GM21526 (cell line): ENCODE results near the gene LMO7.
"Not testable (repeated sequence)": the region's sequence is repeated elsewhere in the genome, so short reads cannot be mapped to it uniquely, and the experiment has no call there.

Source experiments
- ATAC-seq: cut with Tn5 transposase; IDR thresholded peaks from one replicate; pipeline ENCODE4 v1.9.1; 2021; ENCODE audit warnings: moderate library complexity; ENCODE audit not compliant: unreplicated experiment, low FRiP score

The LMO7 gene

DNA sequence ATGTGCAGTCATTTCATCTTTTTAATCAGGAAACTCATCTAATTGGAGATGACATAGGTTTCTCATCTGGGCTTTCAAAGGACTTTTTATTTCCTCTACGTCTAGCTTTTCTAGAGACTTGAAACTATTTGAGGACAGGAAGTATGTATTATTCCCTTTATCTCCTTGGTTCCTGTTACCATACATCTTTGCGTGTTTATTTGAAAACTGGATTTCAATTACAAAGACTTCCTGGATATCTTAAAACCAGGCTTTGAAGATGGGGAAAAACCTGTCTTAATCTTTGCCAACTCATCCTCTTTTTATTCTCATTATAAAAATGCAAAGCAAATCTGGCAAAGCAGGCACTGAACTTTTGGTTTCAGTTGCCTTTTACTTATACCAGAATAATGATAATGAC is 130.5 kb downstream of the LMO7 start:
- no peak for ATAC-seq

DNA sequence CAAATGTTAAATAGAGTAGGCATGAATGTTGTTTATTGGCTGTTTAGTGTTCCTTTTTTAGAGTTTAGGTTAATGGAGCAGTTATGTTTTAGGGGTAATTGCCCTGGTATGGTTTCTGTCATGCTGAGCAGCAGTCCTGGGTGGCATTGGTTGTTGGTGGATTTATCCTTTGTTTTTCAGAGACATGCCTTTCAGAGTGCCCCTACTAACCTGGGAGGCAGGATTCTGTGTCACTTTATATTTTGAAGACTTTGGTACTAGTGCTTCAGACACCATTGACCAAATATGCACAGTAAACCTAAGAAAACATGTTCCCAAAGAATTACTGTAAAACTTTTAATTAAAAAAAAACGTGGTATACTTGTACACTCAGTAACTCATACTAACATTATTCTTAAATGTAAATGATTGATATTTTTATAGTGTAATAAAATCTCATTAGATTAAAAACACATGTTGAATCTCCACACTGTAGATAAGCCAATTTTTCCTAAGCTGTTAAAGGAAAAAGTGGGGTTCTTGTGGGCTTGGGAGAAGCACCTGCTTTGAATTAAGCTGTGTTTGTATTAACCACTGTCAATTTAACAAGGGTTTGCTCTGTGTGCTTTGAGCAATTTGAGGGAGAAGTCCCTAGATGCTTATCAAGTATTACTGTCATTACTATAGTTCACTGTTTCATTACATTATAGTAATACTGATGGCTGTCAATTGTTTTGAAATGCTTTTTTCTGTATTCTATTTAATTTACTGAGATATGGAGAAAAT is 133.2 kb downstream of the LMO7 start:
- ATAC-seq = no peak

DNA sequence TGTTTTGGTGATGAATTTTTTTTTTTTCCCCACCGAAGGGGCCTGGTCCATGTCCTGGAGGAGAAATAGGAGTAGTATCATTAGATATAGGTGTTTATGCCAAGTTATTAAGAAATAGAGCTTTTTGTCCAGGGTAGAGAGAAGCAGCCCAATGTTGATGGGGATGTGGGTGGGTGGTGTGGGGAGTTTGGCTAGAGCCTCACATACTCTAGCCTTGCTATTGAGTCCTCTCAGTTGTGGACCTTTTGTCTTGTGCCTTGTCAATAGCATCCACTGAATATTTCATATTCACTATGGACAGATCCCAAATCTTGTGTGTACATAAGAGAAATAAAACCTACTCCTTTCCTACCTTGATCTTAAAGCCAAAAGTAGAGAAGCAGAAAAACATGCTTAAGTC is 134.0 kb downstream of the LMO7 start:
- no peak for ATAC-seq

DNA sequence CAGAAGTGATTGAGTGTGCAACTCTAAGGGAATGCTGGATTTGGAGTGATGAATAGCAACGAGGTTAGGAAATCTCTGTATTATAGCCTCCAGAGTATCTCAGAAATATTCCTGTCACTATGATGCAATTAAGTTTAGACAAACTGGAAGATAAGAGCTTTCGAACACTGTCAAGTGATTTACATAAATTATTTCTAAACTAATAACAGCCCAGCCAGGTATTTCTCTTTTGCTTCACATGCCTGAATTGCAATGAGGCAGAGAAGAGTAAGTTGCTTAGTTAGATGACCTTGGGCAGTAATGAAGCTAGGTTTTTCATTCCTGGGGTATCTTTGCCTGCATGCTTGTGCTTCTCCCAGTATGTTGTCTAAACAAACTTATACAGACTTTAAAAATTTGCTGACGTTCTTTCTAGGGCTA is 134.5 kb downstream of the LMO7 start:
- ATAC-seq = no peak

DNA sequence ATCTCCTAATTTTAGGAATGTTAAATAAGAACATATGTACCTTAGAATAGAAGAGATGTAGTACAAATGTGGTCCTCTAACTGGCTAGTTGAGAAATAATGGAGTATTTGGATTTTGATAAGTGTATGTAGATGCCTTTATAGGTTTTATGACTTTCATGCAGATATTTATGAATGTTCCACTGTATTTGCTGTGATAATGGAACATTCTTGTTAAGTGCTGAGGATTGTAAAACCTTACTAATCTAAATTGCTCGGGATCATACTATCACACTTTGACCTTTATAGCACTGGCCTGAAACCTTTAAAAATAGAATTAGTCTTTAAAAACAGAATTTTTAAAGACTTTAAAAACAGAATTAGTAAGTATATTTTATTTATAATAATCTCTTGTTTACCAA is 135.1 kb downstream of the LMO7 start:
- ATAC-seq = no peak

DNA sequence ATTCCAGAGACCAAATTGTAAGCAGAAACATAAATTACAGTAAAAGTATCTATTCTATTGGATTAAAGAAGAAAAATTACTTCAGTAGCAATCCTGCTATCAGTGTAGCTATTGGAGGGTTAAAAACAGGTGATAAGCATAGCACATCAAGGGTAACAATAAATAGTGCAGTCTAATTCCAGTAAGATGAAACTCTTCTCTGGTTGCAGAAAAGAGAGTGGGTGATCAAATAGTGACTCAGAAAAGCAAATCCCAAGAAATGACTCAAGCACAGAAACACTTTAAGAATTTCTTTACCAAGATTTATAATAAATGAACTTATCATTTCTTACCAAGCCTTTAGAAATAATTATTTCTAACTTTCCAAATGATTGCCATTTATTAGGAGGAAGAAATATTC is 135.7 kb downstream of the LMO7 start:
- ATAC-seq = no peak

DNA sequence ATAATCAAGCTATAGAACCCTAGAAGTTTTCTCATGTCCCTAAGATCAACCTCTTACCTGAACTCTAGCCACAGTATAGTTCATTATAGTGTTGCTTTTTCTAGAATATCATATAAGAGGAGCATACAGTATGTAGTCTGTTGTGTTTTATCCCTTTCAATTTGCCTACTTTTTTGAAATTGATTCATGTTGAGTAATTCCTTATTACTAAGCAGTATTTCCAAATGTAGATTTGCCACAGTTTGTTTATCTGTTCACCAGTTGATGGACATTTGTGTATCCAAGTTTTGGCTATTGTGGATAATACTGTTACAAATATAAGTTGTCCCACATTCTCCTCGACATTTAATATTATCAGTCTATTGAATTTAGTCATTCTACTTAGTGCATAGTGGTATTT is 138.0 kb downstream of the LMO7 start:
- no peak for ATAC-seq

DNA sequence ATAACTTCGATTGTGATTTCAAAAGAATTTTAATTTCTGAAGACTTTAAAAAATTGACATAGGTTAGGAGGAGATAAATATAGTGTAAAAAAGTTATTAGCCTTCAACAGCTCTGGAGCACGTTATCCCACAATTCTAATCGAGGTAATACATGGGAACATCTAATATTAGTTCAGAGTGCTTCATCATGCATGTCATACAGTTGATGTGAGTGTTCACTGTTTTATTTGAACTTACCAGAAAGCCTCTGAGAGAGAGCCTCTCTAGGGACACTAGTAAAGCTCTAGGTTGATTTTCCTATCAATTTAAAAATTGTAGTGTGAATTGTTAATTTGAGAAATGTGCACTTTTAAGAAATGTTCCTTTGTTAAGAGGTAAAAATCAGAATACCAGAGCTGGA is 140.4 kb downstream of the LMO7 start:
- ATAC-seq = no peak

DNA sequence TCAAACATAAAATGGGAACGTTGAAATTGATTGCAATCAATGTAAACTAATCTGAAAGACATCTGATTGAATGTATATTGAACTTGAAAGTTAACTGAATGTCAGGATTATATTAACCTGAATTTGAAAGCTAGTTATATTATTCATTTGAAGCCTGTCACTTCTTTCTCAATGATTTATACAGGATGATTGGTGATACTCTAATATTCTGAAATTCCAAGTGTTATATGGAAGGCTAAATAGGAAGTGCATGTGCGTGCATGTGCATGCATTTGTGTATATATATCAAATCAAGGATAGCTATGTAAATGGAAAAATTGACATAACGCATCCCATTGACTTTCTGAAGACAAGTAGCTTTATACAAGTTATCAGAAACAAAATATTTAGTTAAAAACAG is 143.3 kb downstream of the LMO7 start:
- ATAC-seq = no peak

DNA sequence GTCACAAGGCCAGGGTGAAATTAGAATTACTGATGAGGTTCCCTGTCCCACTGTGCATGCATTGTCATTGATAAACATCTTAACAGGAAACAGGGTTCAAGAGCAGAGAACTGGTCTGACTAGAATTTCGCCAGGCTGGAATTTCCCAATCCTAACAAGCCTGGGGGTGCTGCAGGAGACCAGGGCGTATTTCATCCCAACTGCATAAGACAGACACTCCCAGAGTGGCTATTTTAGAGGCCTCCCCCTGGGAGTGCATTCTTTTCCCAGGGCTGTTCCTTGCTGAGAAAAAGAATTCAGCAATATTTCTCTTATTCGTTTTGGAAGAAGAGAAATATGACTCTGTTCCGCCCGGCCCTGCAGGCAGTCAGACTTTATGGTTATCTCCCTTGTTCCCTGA is 144.0 kb downstream of the LMO7 start:
- not testable (repeated sequence) for ATAC-seq

DNA sequence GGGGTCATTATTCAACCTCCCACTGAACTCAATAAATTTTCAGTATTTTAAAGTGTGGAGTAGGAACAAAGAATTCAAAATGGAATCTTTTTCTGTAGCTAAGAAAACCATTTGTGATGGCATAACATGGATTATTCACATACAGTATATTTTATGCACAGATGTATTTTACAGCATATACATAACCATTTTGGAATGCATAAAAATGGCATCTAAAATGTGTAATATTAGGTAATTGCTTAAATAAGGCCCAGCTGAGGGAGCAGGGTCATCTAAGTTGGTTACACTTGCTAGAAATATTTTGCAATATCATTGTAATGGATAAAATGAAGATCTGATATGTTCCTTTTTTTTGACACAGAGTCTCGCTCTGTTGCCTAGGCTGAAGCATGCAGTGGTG is 146.9 kb downstream of the LMO7 start:
- no peak for ATAC-seq

DNA sequence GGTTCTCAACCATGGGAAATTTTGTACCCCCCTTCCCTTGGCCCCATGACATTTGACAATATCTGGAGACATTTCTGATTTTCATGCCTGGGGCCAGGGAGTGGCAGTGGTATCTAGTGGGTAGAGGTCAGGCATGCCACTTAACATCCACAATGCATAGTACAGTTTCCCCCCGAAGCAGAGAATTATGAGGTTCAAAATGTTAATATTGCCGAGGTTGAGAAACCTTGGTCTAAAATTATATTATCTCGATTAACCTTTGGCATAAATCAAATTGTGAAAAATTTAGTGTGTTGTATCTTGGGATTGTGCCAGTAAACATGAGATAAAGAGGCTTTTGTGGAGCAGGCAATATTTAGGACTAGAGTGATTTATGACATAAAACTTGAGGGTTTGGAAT is 147.9 kb downstream of the LMO7 start:
- ATAC-seq = no peak

DNA sequence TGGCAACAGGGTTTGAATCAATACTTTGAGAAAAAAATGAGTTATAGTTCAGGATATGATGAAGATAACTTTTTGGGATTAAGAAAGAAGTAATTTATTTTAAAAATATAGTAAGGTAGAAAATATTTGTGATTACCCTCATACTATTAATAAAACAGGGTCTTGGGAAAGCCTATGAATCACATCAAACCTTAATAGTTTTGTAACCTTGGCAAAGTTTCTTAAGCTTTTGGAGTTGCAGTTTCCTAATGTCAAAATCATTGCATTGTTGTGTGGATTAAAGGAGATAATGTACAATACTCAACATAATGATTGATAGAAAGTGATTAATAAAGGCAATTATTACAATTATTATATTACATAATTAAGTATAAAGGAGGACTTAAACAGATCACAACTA is 149.0 kb downstream of the LMO7 start:
- no peak for ATAC-seq

DNA sequence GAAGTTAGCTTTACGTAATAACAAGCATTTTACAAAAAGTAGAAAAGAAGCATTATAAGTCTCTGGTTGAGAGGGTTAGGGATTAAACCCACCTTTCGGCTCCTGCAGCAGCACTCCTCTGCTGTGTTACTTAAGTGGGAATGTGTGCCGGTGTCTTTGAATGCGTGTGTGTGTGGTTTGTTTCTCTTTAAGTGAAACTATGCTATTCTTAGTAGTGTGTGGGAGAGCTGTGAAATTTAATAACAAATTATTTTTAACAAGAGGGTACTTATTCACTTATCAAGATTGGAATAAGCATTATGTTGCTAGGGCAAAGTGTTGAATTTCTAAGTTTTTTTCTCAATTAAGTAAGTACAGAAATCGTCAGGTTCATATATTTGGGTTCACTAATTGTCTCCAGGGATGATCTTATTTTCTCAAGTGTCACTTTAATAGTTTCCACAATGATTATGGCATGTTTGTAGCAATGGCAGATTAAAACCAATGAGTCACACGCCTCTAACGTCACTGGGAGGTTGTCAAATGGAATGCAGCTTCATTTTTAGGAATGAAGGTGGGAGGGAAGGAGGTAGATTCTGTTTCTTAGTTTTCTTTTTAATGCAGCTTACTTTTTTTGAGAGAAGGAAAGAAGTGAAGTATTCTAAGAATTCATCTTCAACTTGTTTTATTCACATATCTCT is 151.3 kb downstream of the LMO7 start:
- no peak for ATAC-seq

DNA sequence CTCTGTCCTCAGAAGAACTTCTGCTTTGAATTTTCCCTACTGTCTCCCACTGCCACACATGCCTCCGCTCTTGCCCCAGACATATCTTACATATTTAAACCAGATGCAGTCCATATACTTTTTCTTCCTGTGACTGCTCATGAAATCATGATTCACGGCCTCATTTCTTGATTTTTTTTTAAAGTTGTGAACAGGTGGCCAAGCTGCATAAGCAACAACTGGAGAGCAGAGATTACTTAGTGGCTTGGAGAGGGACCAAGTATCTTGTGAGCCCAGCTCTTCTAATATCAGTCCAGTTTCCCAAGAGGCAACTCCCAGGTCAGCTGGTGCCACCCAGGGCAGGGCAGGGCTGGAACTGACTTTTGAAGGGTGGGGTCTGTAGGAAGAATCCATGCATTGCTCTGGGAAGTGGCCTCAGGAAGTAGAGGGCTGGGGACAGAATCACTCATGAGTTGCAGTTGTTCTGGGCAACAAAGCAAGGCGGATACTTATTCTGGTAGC is 152.4 kb downstream of the LMO7 start:
- no peak for ATAC-seq

DNA sequence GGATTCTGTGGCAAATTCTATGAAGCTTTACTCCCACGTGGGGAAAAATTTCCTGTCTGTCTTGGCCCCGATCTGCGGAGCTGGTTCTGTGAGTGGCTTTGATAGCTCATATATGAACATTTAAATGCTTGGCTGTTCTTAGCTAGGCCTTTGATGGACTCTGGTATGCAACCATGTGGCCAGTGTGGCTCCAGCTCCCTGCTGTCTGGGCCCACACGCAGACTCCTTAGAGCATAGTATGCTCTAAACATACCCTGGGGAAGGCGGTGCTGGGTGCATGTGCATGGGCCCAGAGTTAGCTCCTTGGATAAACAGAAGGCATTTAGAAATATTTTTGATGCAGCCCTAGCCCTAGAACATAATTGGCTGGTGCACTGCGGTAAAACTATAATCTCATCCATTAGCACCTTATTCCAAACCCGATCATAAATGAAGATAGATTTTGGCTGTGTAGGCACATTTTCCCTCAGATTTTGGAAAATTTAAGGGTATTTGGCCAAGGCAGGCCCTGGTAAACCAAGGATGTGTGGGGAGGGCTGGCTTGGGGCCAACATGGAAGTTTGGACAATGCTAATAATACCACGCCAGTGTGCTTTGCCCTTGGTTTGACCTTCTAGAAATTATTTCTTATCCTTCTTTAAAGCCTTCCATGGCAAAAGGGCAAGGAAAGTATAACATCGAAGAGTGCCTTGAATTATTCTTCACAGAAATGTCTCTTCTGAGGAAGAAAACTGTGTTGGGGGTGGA is 153.5 kb downstream of the LMO7 start:
- ATAC-seq = no peak

DNA sequence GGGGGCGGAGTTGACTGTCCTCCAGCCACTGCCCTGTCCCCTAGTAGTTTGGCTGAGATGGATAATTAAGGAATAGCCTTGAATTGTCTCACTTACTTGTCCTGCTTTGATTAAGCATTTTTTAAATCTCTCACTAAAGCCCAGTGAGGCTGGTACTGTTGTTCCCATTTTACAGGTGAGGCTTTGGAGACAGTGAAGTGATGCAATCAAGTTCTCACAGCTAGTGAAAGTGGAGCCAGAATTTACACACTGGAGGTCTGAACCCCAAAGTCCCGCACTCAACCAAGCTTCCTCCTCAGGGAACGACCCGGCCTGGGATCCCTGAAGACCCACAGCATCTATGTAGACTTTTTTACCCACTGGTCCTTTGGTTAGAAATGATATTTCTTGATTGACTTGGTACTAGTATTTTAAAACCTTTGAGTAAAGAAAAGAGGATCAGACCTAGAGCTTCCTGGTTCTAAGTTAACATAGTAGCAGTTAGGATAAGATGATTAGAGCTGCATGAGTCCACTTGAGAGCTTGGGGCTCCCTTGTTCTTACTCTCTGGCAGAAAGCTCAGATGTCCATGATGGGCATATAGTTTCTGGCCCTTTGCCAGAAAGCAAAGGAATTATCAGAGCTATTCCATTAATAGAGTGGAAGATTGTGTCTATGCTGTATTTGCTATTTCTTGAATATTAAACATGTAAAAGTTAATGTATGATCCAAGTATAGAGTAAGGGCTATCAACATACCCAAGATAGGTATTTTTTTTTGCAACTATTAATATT is 154.3 kb downstream of the LMO7 start:
- ATAC-seq = no peak

DNA sequence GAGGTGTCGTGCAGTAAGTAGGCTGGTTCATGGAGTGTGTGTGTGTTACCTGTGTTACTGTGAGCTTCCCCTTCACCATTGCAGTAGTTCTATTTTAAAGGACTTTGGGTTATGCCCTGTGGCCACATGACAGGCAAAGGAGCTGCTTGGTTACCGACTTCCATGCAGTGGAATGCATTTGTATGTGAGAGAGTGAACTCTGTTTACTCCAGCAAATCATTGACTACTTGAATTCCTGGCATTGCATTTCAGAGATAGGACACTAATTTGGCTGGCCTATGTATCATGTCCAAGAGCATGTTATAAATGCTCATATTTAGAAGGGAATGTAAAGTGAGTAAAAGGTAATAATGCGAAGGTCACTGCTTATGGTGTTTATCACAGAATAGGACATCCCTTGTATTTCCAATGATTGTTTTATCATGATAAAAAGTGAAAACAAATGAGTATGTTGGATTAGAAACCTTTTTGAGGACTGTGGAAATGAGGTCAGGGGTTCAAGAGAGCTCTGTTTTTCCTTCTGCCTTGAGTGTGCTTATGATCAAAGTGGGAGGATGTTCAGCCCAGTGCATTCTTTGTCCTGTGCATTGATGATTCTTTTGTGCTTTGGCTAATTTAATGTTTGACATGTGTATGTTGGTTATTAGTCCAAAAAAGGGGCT is 156.5 kb downstream of the LMO7 start:
- no peak for ATAC-seq

DNA sequence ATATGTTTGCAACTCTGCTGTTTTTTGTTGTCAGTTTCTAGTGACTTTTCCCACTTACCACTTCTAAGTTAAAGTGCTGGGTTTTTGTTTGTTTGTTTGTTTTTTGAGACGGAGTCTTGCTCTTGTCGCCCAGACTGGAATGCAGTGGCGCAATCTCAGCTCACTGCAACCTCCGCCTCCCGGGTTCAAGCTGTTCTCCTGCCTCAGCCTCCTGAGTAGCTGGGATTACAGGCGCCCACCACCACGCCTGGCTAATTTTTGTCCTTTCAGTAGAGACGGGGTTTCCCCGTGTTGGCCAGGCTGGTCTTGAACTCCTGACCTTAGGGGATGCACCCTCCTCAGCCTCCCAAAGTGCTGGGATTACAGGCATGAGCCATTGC is 157.0 kb downstream of the LMO7 start:
- not testable (repeated sequence) for ATAC-seq

DNA sequence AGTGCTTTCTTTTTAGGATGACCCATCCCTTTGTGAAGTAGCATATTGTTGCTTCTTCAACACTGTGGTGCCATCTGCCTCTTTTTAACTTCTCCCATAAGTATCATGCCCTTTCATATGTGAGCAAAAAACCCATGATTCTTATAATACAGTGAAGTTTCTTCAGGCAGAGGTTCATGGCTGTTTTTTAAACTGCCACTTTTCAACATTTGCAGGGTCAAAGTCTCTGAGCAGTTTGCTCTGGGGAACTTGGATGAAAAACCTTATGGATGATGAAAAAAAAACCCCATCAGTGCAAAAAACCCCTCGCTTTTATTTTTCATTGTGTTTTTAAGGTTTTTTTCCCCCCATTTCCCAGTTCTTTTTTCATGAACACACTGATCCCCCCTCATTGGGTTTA is 158.5 kb downstream of the LMO7 start:
- no peak for ATAC-seq
